Activated T-cell treated with anti-CD3 and anti-CD28 coated beads for 48 hours (primary cell): ENCODE measurements around the gene ATP6V1B1.

ENCODE experiments used
- DNase-seq: peaks from one replicate; pipeline ENCODE4 v3.0.0-alpha.2; 2020; ENCODE audit warnings: low read depth

Gene ATP6V1B1

GRCh38 chr2:70901227-70902066 is 34.3 kb upstream of the ATP6V1B1 start:
- DNase-seq = no peak

GRCh38 chr2:70902067-70902442 is 33.6 kb upstream of the ATP6V1B1 start:
- no peak for DNase-seq

- no peak for DNase-seq
These were observed 33.1 kb upstream of the ATP6V1B1 start for GRCh38 chr2:70902579-70902978.

- no peak for DNase-seq
These were observed 32.5 kb upstream of the ATP6V1B1 start for GRCh38 chr2:70903171-70903570.

- no peak for DNase-seq
These were observed 31.9 kb upstream of the ATP6V1B1 start for GRCh38 chr2:70903641-70904340.

- no peak for DNase-seq
These were observed 31.1 kb upstream of the ATP6V1B1 start for GRCh38 chr2:70904371-70905216.

- DNase-seq = no peak
These were observed 30.0 kb upstream of the ATP6V1B1 start for GRCh38 chr2:70905443-70906421.

GRCh38 chr2:70906439-70907005 is 29.2 kb upstream of the ATP6V1B1 start:
- no peak for DNase-seq

- no peak for DNase-seq
These were observed 28.3 kb upstream of the ATP6V1B1 start for GRCh38 chr2:70907130-70908057.

- DNase-seq = no peak
These were observed 19.4 kb upstream of the ATP6V1B1 start for GRCh38 chr2:70916291-70916690.

GRCh38 chr2:70918016-70918415 is 17.7 kb upstream of the ATP6V1B1 start:
- DNase-seq = no peak

- peak; percentile 64 for DNase-seq
These were observed 15.9 kb upstream of the ATP6V1B1 start for GRCh38 chr2:70919672-70920366.

GRCh38 chr2:70920367-70920715 is 15.4 kb upstream of the ATP6V1B1 start:
- DNase-seq = no peak

- no peak for DNase-seq
These were observed 14.7 kb upstream of the ATP6V1B1 start for GRCh38 chr2:70921031-70921430.

GRCh38 chr2:70921839-70922234 is 13.9 kb upstream of the ATP6V1B1 start:
- DNase-seq = no peak

- DNase-seq = no peak
These were observed 13.2 kb upstream of the ATP6V1B1 start for GRCh38 chr2:70922235-70923234.

GRCh38 chr2:70923378-70924015 is 12.2 kb upstream of the ATP6V1B1 start:
- no peak for DNase-seq

- no peak for DNase-seq
These were observed 9.7 kb upstream of the ATP6V1B1 start for GRCh38 chr2:70926042-70926441.
